H1 (cell line): ENCODE measurements around the gene NFIA.

Source experiments
- BACH1 ChIP-seq: IDR thresholded peaks from 2 replicates; pipeline ENCODE4 v1.6.1; 2012; ENCODE audit warnings: low read length, improper control_type of control experiment
- BRCA1 ChIP-seq: IDR thresholded peaks from 2 replicates; pipeline ENCODE4 v1.6.1; 2012; ENCODE audit warnings: low read depth, low read length, improper control_type of control experiment
- POLR2A ChIP-seq, 2 experiments: IDR thresholded peaks; 1 replicate in 1 of 2; 2 replicates in 1 of 2; pipeline ENCODE4 v1.6.1; 2011; ENCODE audit warnings: low read depth in 2 of 2, low read length in 2 of 2, mild to moderate bottlenecking in 2 of 2; ENCODE audit errors: control extremely low read depth in 1 of 2
- RBBP5 ChIP-seq: IDR thresholded peaks from 2 replicates; pipeline ENCODE4 v1.7.1; 2012; ENCODE audit warnings: low read depth, mild to moderate bottlenecking, inconsistent platforms, low read length, moderate library complexity, borderline replicate concordance
- RNF2 ChIP-seq: fragments of 200-900, 300-1000 bp; sonication (generic); IDR thresholded peaks from 2 replicates; pipeline ENCODE4 v1.7.1; 2016; ENCODE audit warnings: borderline replicate concordance, low read depth, mild to moderate bottlenecking, antibody characterized with exemption, low read length; ENCODE audit not compliant: poor library complexity, severe bottlenecking; ENCODE audit errors: missing control alignments
- RXRA ChIP-seq: IDR thresholded peaks from 2 replicates; pipeline ENCODE4 v1.6.1; 2011; ENCODE audit warnings: low read depth, mild to moderate bottlenecking, low read length, moderate library complexity; ENCODE audit not compliant: insufficient read depth
- TF ChIP-seq, protein P1 (sequence below): fragments of 300-600 bp; sonication (generic); IDR thresholded peaks from 2 replicates; pipeline ENCODE4 v1.7.1; 2012; ENCODE audit warnings: low read length, moderate library complexity, mild to moderate bottlenecking, inconsistent platforms; ENCODE audit not compliant: insufficient replicate concordance
- TF ChIP-seq, protein P2 (sequence below), 3 experiments: IDR thresholded peaks; 1 replicate in 2 of 3; 2 replicates in 1 of 3; pipeline versions ENCODE4 v1.5.1 to v1.6.1; 2011; ENCODE audit warnings: low read length in 3 of 3, mild to moderate bottlenecking in 3 of 3, inconsistent platforms in 2 of 3, low read depth in 1 of 3, moderate library complexity in 1 of 3; ENCODE audit not compliant: insufficient read depth in 1 of 3; ENCODE audit errors: control extremely low read depth in 1 of 3

DNA sequence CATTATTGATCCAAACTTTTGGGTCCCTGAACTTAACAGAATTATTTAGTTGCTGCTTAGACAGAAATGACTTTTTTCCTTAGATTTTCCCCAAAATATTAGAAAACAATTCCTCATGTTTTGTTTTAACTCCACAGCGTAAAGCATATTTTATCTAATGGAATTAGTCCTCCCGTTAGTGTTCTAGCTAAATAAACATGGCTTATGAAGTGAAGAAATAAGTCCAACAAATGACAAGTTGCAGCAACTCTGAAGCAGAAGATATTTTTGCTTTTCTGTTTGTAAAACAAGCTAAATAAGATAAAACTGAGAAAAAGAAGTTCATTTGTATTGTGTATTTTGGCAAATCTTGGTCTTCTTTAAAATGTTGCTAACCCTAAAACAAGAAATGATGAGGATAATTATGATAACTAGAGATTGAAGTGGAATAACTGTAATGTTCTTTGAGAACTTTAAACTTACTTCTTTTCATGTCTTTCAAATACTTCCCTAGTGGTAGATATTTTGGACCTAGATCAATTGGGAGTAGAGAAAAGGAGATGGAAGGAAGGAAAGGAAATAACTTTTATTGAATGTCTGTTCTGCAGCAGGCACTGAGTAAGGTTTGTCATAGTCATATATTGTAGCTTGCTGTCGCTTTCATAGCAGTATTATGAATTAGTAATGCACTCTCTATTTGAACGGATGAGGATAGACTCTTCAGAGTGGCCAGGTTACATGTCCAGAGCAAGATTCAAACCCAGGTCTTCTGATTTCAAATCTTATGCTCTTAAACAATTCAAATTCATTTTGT lies 12.5 kb downstream of the NFIA start:
- no peak for TF ChIP-seq POLR2A (IDR thresholded peaks at IDR 0.05; ENCODE audit: control extremely low read depth in 1 of 2, low read depth in 2 of 2, low read length in 2 of 2)
- TF ChIP-seq, protein P1, sequence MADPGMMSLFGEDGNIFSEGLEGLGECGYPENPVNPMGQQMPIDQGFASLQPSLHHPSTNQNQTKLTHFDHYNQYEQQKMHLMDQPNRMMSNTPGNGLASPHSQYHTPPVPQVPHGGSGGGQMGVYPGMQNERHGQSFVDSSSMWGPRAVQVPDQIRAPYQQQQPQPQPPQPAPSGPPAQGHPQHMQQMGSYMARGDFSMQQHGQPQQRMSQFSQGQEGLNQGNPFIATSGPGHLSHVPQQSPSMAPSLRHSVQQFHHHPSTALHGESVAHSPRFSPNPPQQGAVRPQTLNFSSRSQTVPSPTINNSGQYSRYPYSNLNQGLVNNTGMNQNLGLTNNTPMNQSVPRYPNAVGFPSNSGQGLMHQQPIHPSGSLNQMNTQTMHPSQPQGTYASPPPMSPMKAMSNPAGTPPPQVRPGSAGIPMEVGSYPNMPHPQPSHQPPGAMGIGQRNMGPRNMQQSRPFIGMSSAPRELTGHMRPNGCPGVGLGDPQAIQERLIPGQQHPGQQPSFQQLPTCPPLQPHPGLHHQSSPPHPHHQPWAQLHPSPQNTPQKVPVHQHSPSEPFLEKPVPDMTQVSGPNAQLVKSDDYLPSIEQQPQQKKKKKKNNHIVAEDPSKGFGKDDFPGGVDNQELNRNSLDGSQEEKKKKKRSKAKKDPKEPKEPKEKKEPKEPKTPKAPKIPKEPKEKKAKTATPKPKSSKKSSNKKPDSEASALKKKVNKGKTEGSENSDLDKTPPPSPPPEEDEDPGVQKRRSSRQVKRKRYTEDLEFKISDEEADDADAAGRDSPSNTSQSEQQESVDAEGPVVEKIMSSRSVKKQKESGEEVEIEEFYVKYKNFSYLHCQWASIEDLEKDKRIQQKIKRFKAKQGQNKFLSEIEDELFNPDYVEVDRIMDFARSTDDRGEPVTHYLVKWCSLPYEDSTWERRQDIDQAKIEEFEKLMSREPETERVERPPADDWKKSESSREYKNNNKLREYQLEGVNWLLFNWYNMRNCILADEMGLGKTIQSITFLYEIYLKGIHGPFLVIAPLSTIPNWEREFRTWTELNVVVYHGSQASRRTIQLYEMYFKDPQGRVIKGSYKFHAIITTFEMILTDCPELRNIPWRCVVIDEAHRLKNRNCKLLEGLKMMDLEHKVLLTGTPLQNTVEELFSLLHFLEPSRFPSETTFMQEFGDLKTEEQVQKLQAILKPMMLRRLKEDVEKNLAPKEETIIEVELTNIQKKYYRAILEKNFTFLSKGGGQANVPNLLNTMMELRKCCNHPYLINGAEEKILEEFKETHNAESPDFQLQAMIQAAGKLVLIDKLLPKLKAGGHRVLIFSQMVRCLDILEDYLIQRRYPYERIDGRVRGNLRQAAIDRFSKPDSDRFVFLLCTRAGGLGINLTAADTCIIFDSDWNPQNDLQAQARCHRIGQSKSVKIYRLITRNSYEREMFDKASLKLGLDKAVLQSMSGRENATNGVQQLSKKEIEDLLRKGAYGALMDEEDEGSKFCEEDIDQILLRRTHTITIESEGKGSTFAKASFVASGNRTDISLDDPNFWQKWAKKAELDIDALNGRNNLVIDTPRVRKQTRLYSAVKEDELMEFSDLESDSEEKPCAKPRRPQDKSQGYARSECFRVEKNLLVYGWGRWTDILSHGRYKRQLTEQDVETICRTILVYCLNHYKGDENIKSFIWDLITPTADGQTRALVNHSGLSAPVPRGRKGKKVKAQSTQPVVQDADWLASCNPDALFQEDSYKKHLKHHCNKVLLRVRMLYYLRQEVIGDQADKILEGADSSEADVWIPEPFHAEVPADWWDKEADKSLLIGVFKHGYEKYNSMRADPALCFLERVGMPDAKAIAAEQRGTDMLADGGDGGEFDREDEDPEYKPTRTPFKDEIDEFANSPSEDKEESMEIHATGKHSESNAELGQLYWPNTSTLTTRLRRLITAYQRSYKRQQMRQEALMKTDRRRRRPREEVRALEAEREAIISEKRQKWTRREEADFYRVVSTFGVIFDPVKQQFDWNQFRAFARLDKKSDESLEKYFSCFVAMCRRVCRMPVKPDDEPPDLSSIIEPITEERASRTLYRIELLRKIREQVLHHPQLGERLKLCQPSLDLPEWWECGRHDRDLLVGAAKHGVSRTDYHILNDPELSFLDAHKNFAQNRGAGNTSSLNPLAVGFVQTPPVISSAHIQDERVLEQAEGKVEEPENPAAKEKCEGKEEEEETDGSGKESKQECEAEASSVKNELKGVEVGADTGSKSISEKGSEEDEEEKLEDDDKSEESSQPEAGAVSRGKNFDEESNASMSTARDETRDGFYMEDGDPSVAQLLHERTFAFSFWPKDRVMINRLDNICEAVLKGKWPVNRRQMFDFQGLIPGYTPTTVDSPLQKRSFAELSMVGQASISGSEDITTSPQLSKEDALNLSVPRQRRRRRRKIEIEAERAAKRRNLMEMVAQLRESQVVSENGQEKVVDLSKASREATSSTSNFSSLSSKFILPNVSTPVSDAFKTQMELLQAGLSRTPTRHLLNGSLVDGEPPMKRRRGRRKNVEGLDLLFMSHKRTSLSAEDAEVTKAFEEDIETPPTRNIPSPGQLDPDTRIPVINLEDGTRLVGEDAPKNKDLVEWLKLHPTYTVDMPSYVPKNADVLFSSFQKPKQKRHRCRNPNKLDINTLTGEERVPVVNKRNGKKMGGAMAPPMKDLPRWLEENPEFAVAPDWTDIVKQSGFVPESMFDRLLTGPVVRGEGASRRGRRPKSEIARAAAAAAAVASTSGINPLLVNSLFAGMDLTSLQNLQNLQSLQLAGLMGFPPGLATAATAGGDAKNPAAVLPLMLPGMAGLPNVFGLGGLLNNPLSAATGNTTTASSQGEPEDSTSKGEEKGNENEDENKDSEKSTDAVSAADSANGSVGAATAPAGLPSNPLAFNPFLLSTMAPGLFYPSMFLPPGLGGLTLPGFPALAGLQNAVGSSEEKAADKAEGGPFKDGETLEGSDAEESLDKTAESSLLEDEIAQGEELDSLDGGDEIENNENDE = no peak
- TF ChIP-seq, protein P2, sequence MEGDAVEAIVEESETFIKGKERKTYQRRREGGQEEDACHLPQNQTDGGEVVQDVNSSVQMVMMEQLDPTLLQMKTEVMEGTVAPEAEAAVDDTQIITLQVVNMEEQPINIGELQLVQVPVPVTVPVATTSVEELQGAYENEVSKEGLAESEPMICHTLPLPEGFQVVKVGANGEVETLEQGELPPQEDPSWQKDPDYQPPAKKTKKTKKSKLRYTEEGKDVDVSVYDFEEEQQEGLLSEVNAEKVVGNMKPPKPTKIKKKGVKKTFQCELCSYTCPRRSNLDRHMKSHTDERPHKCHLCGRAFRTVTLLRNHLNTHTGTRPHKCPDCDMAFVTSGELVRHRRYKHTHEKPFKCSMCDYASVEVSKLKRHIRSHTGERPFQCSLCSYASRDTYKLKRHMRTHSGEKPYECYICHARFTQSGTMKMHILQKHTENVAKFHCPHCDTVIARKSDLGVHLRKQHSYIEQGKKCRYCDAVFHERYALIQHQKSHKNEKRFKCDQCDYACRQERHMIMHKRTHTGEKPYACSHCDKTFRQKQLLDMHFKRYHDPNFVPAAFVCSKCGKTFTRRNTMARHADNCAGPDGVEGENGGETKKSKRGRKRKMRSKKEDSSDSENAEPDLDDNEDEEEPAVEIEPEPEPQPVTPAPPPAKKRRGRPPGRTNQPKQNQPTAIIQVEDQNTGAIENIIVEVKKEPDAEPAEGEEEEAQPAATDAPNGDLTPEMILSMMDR (IDR thresholded peaks at IDR 0.05; ENCODE audit: control extremely low read depth in 1 of 3, insufficient read depth in 1 of 3, low read depth in 1 of 3, low read length in 3 of 3) = no peak
- no peak for TF ChIP-seq RXRA
- no peak for TF ChIP-seq RBBP5
- no peak for TF ChIP-seq BACH1
- TF ChIP-seq BRCA1 = no peak
- TF ChIP-seq RNF2 = no peak
